Keratinocyte (primary cell): ENCODE measurements around the gene SKI. TPM values are rescaled to one million over a fixed set of nuclear protein-coding genes. Genes with fewer than 3 reads are reported as not detected.

Experiments used
- DNase-seq: peaks from one replicate; pipeline ENCODE4 v3.0.0-alpha.2; 2011; ENCODE audit warnings: low read depth, missing footprints, low spot score
- FAIRE-seq: peaks from 2 replicates; lab custom pipeline; 2011; peaks lifted over from hg19 to GRCh38; lab: Jason Lieb, UNC
- H2AFZ ChIP-seq: 2 replicates; pipeline ENCODE4 v1.6.0; 2012; ENCODE audit warnings: low read length, control low read depth, inconsistent platforms; ENCODE audit not compliant: control insufficient read depth
- H3K27ac ChIP-seq: 2 replicates; pipeline ENCODE4 v1.5.1; 2011; ENCODE audit warnings: low read length; ENCODE audit not compliant: control insufficient read depth, insufficient read depth
- H3K27me3 ChIP-seq: 3 replicates; pipeline ENCODE4 v1.6.0; 2011; ENCODE audit warnings: low read length; ENCODE audit not compliant: control insufficient read depth, insufficient read depth; ENCODE audit errors: extremely low read depth
- H3K36me3 ChIP-seq, 2 experiments: 2 replicates in 1 of 2; 3 replicates in 1 of 2; pipeline ENCODE4 v1.5.1; 2011; ENCODE audit warnings: low read length in 2 of 2, mild to moderate bottlenecking in 1 of 2; ENCODE audit not compliant: control insufficient read depth in 2 of 2, insufficient read depth in 2 of 2; ENCODE audit errors: extremely low read depth in 1 of 2
- H3K4me1 ChIP-seq: 3 replicates; pipeline ENCODE4 v1.5.1; 2011; ENCODE audit warnings: low read length; ENCODE audit not compliant: control insufficient read depth, insufficient read depth; ENCODE audit errors: extremely low read depth
- H3K4me2 ChIP-seq: 3 replicates; pipeline ENCODE4 v1.6.0; 2011; ENCODE audit warnings: low read depth, low read length; ENCODE audit not compliant: control insufficient read depth, insufficient read depth; ENCODE audit errors: extremely low read depth
- H3K4me3 ChIP-seq, 3 experiments: fragments of 200-600 bp in 1 of 3; sonication (generic) in 1 of 3; 2 replicates in 2 of 3; 3 replicates in 1 of 3; pipeline ENCODE4 v1.5.1; 2011 to 2016; ENCODE audit warnings: low read length in 3 of 3, mild to moderate bottlenecking in 3 of 3, control low read depth in 2 of 3, inconsistent platforms in 1 of 3, low read depth in 1 of 3, mixed read lengths in 1 of 3, mixed run types in 1 of 3, moderate library complexity in 1 of 3; ENCODE audit not compliant: control insufficient read depth in 2 of 3, insufficient read depth in 2 of 3; ENCODE audit errors: extremely low read depth in 1 of 3
- H3K79me2 ChIP-seq: 2 replicates; pipeline ENCODE4 v1.6.0; 2012; ENCODE audit warnings: low read length; ENCODE audit not compliant: control insufficient read depth, insufficient read depth
- H3K9ac ChIP-seq: 3 replicates; pipeline ENCODE4 v1.6.0; 2011; ENCODE audit warnings: low read length; ENCODE audit not compliant: control insufficient read depth, insufficient read depth; ENCODE audit errors: extremely low read depth
- H3K9me1 ChIP-seq: 3 replicates; pipeline ENCODE4 v1.6.0; 2011; ENCODE audit warnings: low read length; ENCODE audit not compliant: control insufficient read depth, insufficient read depth; ENCODE audit errors: extremely low read depth
- H3K9me3 ChIP-seq: 2 replicates; pipeline ENCODE4 v1.5.1; 2012; ENCODE audit warnings: low read depth, low read length; ENCODE audit not compliant: control insufficient read depth
- H4K20me1 ChIP-seq: 3 replicates; pipeline ENCODE4 v1.6.0; 2011; ENCODE audit warnings: low read length; ENCODE audit not compliant: control insufficient read depth, insufficient read depth; ENCODE audit errors: extremely low read depth
- EZH2 ChIP-seq: IDR thresholded peaks from one replicate; pipeline ENCODE4 v1.6.1; 2012; ENCODE audit warnings: inconsistent platforms, mild to moderate bottlenecking, low read length, moderate library complexity
- dilution Hi-C: fragments of 300-500 bp; cut with MboI; formaldehyde crosslinking; loops from one replicate; pipeline ENCODE4 v1.7.0; 2020; ENCODE audit warnings: low sequenced_read_pairs; ENCODE audit not compliant: extremely low pct_ligation_motif_present
- polyA plus RNA-seq, 5 experiments: library from polyadenylated mRNA; depleted of rRNA in 3 of 5; stranded (reverse) in 3 of 5; stranded (forward) in 1 of 5; unstranded in 1 of 5; fragments of >200 nt; gene quantifications; 1 replicate in 1 of 5; 2 replicates in 3 of 5; 3 replicates in 1 of 5; pipeline versions ENCODE4 v1.2.1 to v1.2.3, GENCODE V29; 2011 to 2012; ENCODE audit warnings: missing spikeins in 2 of 5, low read depth in 1 of 5, low replicate concordance in 1 of 5
- TF ChIP-seq, protein P1 (sequence below), 3 experiments: IDR thresholded peaks in 1 of 3; conservative IDR thresholded peaks in 1 of 3; optimal IDR thresholded peaks in 1 of 3; 2 replicates in 2 of 3; 3 replicates in 1 of 3; pipeline versions ENCODE3 to v1.5.1; 2011; ENCODE audit warnings: low read length in 3 of 3, mild to moderate bottlenecking in 3 of 3, moderate library complexity in 2 of 3, control low read depth in 1 of 3, inconsistent platforms in 1 of 3; ENCODE audit not compliant: insufficient read depth in 2 of 3; ENCODE audit errors: extremely low read depth in 1 of 3

The SKI gene
- polyA plus RNA-seq, 1 donor (not counting 4 experiments of a cell fraction or from before 2014, with no cell fraction given), result 4.8 TPM

DNA sequence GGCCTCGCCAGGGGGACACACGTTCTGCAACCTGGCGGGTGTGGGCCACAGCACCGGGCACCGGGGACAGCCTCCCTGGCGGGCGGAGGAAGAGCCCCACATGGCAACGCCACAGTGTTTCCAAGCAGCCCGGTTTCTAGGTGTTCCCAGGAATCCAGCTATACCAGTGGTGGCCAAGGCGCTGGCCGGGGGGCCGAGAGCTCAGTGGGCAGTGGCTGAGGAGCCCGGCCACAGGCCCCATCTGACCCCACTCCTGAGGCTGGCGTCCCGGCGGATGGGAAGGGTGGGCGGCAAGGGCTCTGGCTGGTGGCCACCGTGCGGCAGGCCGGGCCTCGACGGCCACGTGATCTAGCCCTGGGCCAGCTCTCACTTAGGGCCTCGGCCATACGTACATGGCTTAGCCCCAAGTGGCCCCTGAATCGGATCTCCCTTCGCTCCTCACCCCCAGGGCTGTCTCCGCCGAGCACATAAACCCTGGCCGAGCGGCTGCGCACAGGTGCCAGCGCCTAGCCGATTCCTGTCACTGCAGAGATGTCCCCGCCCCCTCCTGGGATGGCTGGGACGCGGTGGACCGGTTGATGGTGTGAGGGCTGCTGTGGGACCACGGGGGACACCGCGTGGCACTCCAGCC is 94.6 kb downstream of the SKI start:
- Histone ChIP-seq H3K9me1 (no peaks in the 10 kb centered on the region), H3K4me3 (peak overlapping the region in 2 of 3 experiments; percentile 19 to 29), H3K27me3 (peaks cover 42% of the 10 kb centered on the region), H3K36me3 (no peaks in the 10 kb centered on the region), H3K9me3 (no peaks in the 10 kb centered on the region), H4K20me1 (no peaks in the 10 kb centered on the region), H3K79me2 (no peaks in the 10 kb centered on the region), H3K4me2 (peak overlapping the region; percentile 66), H3K9ac (peak overlapping the region; percentile 47), H3K4me1 (peaks cover 7% of the 10 kb centered on the region), H2AFZ (no peak overlapping the region), H3K27ac (no peak overlapping the region)
- no peak for DNase-seq
- no peak for TF ChIP-seq EZH2
- TF ChIP-seq, protein P1, sequence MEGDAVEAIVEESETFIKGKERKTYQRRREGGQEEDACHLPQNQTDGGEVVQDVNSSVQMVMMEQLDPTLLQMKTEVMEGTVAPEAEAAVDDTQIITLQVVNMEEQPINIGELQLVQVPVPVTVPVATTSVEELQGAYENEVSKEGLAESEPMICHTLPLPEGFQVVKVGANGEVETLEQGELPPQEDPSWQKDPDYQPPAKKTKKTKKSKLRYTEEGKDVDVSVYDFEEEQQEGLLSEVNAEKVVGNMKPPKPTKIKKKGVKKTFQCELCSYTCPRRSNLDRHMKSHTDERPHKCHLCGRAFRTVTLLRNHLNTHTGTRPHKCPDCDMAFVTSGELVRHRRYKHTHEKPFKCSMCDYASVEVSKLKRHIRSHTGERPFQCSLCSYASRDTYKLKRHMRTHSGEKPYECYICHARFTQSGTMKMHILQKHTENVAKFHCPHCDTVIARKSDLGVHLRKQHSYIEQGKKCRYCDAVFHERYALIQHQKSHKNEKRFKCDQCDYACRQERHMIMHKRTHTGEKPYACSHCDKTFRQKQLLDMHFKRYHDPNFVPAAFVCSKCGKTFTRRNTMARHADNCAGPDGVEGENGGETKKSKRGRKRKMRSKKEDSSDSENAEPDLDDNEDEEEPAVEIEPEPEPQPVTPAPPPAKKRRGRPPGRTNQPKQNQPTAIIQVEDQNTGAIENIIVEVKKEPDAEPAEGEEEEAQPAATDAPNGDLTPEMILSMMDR (optimal IDR thresholded peaks at IDR 0.05 in 1 of 3, IDR thresholded peaks at IDR 0.05 in 1 of 3, conservative IDR thresholded peaks at IDR 0.05 in 1 of 3; ENCODE audit: extremely low read depth in 1 of 3, insufficient read depth in 2 of 3, low read length in 3 of 3), result no peak
- no peak for FAIRE-seq
- dilution Hi-C loops, result no loop called here

DNA sequence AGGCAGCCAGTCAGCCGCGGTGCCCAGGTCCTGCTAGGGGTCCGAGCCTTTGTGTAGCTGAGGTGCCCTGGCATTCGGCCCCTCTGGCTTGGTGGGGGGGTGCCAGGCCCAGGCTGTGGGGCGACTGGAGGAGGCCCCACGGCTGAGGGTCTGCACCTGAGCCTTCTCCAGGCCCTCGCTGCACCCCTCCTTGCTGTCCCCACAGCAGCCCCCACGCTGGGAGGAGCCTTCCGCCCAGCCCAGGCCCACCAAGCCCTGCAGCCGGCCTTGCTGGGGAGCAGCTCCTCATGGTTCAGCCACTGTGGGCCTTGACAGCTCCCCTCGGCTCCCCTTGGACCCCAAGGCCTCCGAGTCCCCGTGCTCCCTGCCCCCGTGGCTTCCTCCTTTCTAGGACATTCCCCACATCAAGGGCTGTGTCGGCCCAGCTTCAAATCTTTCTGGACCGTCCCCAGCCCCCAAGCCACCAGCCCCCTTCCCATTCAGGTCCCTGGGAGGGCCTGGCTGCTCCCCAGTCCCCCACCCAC is 95.4 kb downstream of the SKI start:
- Histone ChIP-seq H3K9me1 (no peaks in the 10 kb centered on the region), H3K36me3 (no peaks in the 10 kb centered on the region), H3K4me2 (no peak overlapping the region), H3K27ac (no peak overlapping the region), H3K79me2 (no peaks in the 10 kb centered on the region), H3K27me3 (peaks cover 42% of the 10 kb centered on the region), H3K9ac (no peak overlapping the region), H2AFZ (no peak overlapping the region), H3K4me1 (peaks cover 7% of the 10 kb centered on the region), H3K4me3 (no peak overlapping the region), H4K20me1 (no peaks in the 10 kb centered on the region), H3K9me3 (no peaks in the 10 kb centered on the region)
- TF ChIP-seq, protein P1 (optimal IDR thresholded peaks at IDR 0.05 in 1 of 3, IDR thresholded peaks at IDR 0.05 in 1 of 3, conservative IDR thresholded peaks at IDR 0.05 in 1 of 3; ENCODE audit: extremely low read depth in 1 of 3, insufficient read depth in 2 of 3, low read length in 3 of 3), result no peak
- TF ChIP-seq EZH2, result no peak
- DNase-seq (no peak), FAIRE-seq (no peak)
- dilution Hi-C loops, result no loop called here
